Measurements from ENCODE around the gene PSTK. TPM values are rescaled to one million over a fixed set of nuclear protein-coding genes. Genes with fewer than 3 reads are reported as not detected.

PSTK gene
- total RNA-seq, 1 donor from 2014 or later: 5.3 TPM

GRCh38 chr10:123038782-123039631 lies 58.8 kb downstream of the PSTK start:
- no peaks in the 10 kb centered on the region for H3K27me3 Mint-ChIP-seq
- ChIA-PET POLR2A (no interaction called here), CTCF (no interaction called here)
- DNase-seq (no peak), ATAC-seq (ENCODE audit: low read depth) (no peak)
- TF ChIP-seq, protein P1, sequence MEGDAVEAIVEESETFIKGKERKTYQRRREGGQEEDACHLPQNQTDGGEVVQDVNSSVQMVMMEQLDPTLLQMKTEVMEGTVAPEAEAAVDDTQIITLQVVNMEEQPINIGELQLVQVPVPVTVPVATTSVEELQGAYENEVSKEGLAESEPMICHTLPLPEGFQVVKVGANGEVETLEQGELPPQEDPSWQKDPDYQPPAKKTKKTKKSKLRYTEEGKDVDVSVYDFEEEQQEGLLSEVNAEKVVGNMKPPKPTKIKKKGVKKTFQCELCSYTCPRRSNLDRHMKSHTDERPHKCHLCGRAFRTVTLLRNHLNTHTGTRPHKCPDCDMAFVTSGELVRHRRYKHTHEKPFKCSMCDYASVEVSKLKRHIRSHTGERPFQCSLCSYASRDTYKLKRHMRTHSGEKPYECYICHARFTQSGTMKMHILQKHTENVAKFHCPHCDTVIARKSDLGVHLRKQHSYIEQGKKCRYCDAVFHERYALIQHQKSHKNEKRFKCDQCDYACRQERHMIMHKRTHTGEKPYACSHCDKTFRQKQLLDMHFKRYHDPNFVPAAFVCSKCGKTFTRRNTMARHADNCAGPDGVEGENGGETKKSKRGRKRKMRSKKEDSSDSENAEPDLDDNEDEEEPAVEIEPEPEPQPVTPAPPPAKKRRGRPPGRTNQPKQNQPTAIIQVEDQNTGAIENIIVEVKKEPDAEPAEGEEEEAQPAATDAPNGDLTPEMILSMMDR (IDR thresholded peaks at IDR 0.05): no peak
- no peak overlapping the region for H3K4me3 Mint-ChIP-seq
- no peak overlapping the region for H3K27ac Mint-ChIP-seq
- H3K36me3 Mint-ChIP-seq (ENCODE audit: low read depth): peaks cover 29% of the 10 kb centered on the region
- intact Hi-C loops (cut with micrococcal nuclease): no loop called here
- H3K4me1 Mint-ChIP-seq: no peaks in the 10 kb centered on the region
- no peaks in the 10 kb centered on the region for H3K9me3 Mint-ChIP-seq

- intact Hi-C loops (cut with micrococcal nuclease): no loop called here
- TF ChIP-seq, protein P1 (IDR thresholded peaks at IDR 0.05): no peak
- H3K4me1 Mint-ChIP-seq: no peaks in the 10 kb centered on the region
- POLR2A ChIA-PET: no interaction called here
- no peaks in the 10 kb centered on the region for H3K9me3 Mint-ChIP-seq
- CTCF ChIA-PET: no interaction called here
- no peak overlapping the region for H3K4me3 Mint-ChIP-seq
- DNase-seq (no peak), ATAC-seq (ENCODE audit: low read depth) (no peak)
- H3K36me3 Mint-ChIP-seq (ENCODE audit: low read depth): peaks cover 24% of the 10 kb centered on the region
- no peak overlapping the region for H3K27ac Mint-ChIP-seq
- H3K27me3 Mint-ChIP-seq: no peaks in the 10 kb centered on the region
These were observed 59.4 kb downstream of the PSTK start for GRCh38 chr10:123039632-123039930.

Other genes starting within 250 kb of the PSTK start
- 2.2 and 2.5 TPM in 2 replicates for gene CUZD1, start 134.5 kb upstream of the PSTK start, total RNA-seq
- gene FAM24B, start 100.8 kb upstream of the PSTK start, total RNA-seq: 7.3 and 10.0 TPM in 2 replicates
- gene FAM24A, start 69.8 kb upstream of the PSTK start, total RNA-seq: not detected in 2 replicates
- 10.9 and 12.5 TPM in 2 replicates for gene C10orf88, start 26.2 kb upstream of the PSTK start, total RNA-seq
- gene IKZF5, start 28.4 kb downstream of the PSTK start, total RNA-seq: 14.2 and 17.0 TPM in 2 replicates
- gene ACADSB, start 28.6 kb downstream of the PSTK start, total RNA-seq: 22.7 and 22.8 TPM in 2 replicates
- not detected in 2 replicates for gene HMX3, start 155.6 kb downstream of the PSTK start, total RNA-seq
- 0.13 TPM in 1 of 2 replicates, not detected in the other for gene HMX2, start 167.7 kb downstream of the PSTK start, total RNA-seq
- 137 and 141 TPM in 2 replicates for gene BUB3, start 174.0 kb downstream of the PSTK start, total RNA-seq

Measured in activated B cell treated with CpG ODN at 0.5 μM for 24 hours (primary cell).